Stimulated activated CD8-positive, alpha-beta memory T cell treated with anti-CD3 and anti-CD28 coated beads, Interleukin-4, amount 100 ng/mL, for 48 hours (primary cell): Measurements from ENCODE around the gene RBP3.

Experiments used
- DNase-seq: peaks from one replicate; pipeline ENCODE4 v3.0.0-alpha.2; 2020

Gene RBP3

GRCh38 chr10:47339186-47339735, 8.9 kb upstream of the RBP3 start:
- no peak for DNase-seq

GRCh38 chr10:47339759-47340607, 8.2 kb upstream of the RBP3 start:
- no peak for DNase-seq

DNA sequence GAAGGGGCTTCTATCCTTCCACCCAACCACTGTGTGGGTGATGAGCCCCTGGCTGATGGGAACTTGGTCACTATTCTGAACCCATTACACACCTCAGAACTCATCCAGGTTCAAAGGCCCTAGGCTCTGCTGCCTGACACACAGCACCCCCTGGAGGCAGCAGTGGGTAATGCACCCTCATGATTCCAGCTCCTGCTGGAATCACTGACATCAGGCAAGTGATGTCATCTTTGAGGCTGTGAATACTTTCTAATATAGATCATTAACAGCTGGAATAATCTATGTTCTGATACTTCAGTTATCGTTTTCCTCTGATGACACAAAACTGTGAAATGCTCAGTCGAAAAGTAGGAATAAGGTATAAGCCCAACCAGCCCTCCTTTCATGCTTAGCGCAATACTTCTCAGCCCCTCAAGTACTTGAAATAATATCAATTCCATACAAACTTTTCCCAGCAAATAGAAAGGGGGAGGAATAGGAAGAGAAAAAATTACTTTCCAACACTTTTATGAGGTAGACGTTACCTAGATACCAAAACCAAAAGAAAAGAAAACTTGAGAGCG, 7.5 kb upstream of the RBP3 start:
- peak; percentile 87 for DNase-seq

DNA sequence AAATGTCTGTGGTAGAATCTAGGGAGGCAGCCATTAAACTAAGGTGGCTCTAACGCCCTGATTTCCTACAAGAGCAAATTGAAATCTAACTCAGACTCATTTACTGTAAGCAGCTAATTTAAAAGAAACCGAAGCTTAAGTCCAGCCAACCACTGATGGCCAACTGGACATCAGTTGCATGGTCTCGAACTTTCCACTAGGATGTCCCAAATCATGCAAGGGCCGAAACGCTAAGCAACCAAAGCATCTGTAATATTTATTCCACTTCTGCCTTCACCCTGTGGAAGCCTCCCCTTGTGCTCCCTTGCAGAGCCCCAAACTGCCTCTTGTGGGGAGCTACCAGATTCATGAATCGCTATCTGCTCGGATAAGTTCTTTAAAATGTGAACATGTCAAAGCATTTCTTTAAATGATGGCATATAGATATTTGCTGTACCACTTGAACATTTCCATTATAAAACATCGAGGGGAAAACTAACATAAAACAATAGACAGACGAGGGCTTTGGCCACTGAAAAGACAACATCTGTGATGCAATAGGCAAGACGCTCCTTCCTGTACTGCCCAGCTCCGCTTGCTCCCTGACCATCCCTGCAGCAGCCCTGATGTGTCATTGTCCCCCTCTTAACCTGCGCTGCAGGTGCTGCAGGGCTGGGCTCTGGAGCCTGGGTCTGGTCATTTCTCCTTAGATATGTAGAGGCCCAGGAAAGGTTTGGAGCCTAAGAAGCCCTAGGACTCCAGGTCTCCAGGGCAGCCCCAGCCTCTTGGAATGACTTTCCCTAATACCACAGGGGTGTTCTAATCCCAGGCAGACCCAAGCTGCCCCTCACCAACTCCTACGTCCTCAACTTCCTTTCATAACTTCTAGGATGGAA, 2.9 kb upstream of the RBP3 start:
- DNase-seq = no peak

DNA sequence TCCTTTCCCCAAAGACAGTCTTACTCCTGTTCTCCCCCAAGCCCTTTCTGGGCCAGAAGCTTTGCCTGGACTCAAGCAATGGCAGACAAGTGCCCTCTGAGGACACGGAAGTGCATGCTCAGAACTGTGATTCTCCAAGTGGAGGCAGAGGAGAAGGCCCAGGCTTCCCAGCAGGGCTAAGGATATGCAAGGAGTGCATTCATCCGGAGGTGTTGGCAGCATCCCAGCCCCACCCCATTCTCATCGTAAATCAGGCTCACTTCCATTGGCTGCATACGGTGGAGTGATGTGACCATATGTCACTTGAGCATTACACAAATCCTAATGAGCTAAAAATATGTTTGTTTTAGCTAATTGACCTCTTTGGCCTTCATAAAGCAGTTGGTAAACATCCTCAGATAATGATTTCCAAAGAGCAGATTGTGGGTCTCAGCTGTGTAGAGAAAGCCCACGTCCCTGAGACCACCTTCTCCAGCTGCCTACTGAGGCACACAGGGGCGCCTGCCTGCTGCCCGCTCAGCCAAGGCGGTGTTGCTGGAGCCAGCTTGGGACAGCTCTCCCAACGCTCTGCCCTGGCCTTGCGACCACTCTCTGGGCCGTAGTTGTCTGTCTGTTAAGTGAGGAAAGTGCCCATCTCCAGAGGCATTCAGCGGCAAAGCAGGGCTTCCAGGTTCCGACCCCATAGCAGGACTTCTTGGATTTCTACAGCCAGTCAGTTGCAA, 1.4 kb upstream of the RBP3 start:
- DNase-seq = no peak

- no peak for DNase-seq
These were observed 874 bp upstream of the RBP3 start for GRCh38 chr10:47347303-47347675.

DNA sequence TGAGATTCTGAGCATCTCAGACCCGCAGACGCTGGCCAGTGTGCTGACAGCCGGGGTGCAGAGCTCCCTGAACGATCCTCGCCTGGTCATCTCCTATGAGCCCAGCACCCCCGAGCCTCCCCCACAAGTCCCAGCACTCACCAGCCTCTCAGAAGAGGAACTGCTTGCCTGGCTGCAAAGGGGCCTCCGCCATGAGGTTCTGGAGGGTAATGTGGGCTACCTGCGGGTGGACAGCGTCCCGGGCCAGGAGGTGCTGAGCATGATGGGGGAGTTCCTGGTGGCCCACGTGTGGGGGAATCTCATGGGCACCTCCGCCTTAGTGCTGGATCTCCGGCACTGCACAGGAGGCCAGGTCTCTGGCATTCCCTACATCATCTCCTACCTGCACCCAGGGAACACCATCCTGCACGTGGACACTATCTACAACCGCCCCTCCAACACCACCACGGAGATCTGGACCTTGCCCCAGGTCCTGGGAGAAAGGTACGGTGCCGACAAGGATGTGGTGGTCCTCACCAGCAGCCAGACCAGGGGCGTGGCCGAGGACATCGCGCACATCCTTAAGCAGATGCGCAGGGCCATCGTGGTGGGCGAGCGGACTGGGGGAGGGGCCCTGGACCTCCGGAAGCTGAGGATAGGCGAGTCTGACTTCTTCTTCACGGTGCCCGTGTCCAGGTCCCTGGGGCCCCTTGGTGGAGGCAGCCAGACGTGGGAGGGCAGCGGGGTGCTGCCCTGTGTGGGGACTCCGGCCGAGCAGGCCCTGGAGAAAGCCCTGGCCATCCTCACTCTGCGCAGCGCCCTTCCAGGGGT, 703 bp downstream of the RBP3 start:
- DNase-seq = no peak

DNA sequence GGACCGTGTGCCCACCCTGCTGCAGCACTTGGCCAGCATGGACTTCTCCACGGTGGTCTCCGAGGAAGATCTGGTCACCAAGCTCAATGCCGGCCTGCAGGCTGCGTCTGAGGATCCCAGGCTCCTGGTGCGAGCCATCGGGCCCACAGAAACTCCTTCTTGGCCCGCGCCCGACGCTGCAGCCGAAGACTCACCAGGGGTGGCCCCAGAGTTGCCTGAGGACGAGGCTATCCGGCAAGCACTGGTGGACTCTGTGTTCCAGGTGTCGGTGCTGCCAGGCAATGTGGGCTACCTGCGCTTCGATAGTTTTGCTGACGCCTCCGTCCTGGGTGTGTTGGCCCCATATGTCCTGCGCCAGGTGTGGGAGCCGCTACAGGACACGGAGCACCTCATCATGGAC, 1.4 kb downstream of the RBP3 start:
- no peak for DNase-seq

DNA sequence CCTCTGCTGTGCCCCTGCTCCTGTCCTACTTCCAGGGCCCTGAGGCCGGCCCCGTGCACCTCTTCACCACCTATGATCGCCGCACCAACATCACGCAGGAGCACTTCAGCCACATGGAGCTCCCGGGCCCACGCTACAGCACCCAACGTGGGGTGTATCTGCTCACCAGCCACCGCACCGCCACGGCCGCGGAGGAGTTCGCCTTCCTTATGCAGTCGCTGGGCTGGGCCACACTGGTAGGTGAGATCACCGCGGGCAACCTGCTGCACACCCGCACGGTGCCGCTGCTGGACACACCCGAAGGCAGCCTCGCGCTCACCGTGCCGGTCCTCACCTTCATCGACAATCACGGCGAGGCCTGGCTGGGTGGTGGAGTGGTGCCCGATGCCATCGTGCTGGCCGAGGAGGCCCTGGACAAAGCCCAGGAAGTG, 1.8 kb downstream of the RBP3 start:
- DNase-seq = no peak

GRCh38 chr10:47350671-47351640, 2.8 kb downstream of the RBP3 start:
- DNase-seq = no peak

- no peak for DNase-seq
These were observed 4.0 kb downstream of the RBP3 start for GRCh38 chr10:47351899-47352815.

DNA sequence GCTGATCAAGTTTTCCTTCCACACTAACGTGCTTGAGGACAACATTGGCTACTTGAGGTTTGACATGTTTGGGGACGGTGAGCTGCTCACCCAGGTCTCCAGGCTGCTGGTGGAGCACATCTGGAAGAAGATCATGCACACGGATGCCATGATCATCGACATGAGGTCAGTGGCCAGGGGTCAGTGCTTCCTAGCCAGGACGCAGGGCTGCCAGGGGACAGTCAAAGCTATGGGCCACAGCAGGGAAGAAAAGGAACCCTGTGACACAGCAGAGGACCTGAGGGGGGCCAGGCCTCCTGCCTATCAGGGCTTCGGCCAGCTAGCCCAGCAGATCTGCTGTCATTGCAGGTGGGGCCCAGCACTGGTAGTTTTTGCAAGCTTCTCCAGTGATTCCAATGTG, 5.2 kb downstream of the RBP3 start:
- DNase-seq = no peak

GRCh38 chr10:47354165-47354564, 6.0 kb downstream of the RBP3 start:
- DNase-seq = no peak

DNA sequence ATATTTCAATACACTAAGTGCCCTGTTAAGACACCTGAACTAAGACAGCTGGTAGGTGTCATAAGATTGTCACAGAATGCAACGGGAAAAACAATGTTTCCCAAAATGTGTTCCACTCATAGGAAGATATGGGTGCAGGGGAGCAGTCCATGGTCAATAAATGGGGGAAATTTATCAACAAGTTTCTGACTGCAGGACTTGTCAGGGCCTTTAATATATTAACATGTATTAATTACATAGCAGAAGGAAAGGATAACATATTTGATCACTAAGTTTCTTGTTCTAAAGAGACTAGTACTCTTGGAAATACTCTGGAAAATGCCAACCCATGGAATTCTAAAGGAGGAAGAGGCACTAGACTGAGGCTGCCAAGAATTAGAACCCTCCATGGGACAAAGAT, 6.7 kb downstream of the RBP3 start:
- no peak for DNase-seq

DNA sequence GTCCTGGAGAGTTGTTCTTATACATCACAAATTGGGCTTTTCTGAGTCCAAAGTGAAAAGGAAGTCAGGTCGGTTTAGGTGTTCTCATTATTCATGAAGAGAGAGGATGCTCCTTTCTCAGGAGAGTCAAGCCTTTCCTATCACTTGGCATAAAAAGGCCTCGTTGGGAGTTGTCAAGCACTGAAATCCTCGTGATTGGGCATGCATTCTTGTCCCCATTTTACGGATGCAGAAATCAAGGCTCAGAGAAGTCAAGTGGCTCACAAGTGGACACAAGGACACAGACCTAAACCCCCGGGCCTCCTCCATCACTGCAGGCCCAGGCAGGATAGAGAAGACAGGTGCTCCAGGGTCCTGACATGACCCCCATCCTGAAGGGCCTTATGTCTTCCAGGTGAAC, 8.5 kb downstream of the RBP3 start:
- DNase-seq = no peak

DNA sequence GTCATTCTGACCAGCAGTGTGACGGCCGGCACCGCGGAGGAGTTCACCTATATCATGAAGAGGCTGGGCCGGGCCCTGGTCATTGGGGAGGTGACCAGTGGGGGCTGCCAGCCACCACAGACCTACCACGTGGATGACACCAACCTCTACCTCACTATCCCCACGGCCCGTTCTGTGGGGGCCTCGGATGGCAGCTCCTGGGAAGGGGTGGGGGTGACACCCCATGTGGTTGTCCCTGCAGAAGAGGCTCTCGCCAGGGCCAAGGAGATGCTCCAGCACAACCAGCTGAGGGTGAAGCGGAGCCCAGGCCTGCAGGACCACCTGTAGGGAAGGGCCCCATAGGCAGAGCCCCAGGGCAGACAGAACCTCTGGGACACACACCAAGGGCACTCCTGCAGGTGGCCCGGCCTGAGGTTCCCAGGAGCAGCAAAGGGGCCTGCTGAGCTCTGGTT, 9.0 kb downstream of the RBP3 start:
- DNase-seq = no peak

GRCh38 chr10:47357911-47358310, 9.7 kb downstream of the RBP3 start:
- no peak for DNase-seq

GRCh38 chr10:47358457-47358856, 10.3 kb downstream of the RBP3 start:
- DNase-seq = no peak

- DNase-seq = no peak
These were observed 10.9 kb downstream of the RBP3 start for GRCh38 chr10:47359101-47359500.
